Liver (tissue), 9 donors: ENCODE results near the gene KLHL14. TPM values are rescaled to one million over a fixed set of nuclear protein-coding genes. Genes with fewer than 3 reads are reported as not detected.

Experiments used
- DNase-seq: peaks from one replicate; pipeline ENCODE4 v3.0.0-alpha.2; 2017; ENCODE audit warnings: low spot score
- H3K27ac ChIP-seq, 2 donors: one replicate each; pipeline ENCODE4 v1.7.0; 2013; ENCODE audit warnings: inconsistent platforms in 2 of 2, low read length in 2 of 2, control low read depth in 1 of 2, low read depth in 1 of 2, mild to moderate bottlenecking in 1 of 2
- H3K27me3 ChIP-seq, 4 donors: one replicate each; pipeline versions ENCODE4 v1.6.1 to v1.7.0; 2013; ENCODE audit warnings: low read length in 3 of 4, inconsistent platforms in 1 of 4, mild to moderate bottlenecking in 1 of 4, moderate library complexity in 1 of 4; ENCODE audit not compliant: control insufficient read depth in 4 of 4, insufficient read depth in 4 of 4
- H3K36me3 ChIP-seq, 4 donors: one replicate each; pipeline versions ENCODE4 v1.6.1 to v1.7.0; 2013; ENCODE audit warnings: low read length in 3 of 4, mild to moderate bottlenecking in 3 of 4, low read depth in 1 of 4, moderate library complexity in 1 of 4; ENCODE audit not compliant: control insufficient read depth in 4 of 4, insufficient read depth in 3 of 4
- H3K4me1 ChIP-seq, 4 donors: one replicate each; pipeline versions ENCODE4 v1.6.1 to v1.7.0; 2013; ENCODE audit warnings: low read length in 3 of 4, mild to moderate bottlenecking in 3 of 4, moderate library complexity in 1 of 4; ENCODE audit not compliant: control insufficient read depth in 4 of 4, insufficient read depth in 4 of 4
- H3K4me3 ChIP-seq, 3 donors: one replicate each; pipeline versions ENCODE4 v1.6.1 to v1.7.0; 2013; ENCODE audit warnings: low read length in 3 of 3, control low read depth in 1 of 3, low read depth in 1 of 3, mild to moderate bottlenecking in 1 of 3
- H3K9ac ChIP-seq, 2 donors: one replicate each; pipeline ENCODE4 v1.7.0; 2013; ENCODE audit warnings: low read length in 2 of 2, mild to moderate bottlenecking in 2 of 2, moderate library complexity in 2 of 2, control low read depth in 1 of 2, low read depth in 1 of 2
- H3K9me3 ChIP-seq, 4 donors: one replicate each; pipeline versions ENCODE4 v1.6.1 to v1.7.0; 2013; ENCODE audit warnings: low read length in 3 of 4; ENCODE audit not compliant: control insufficient read depth in 4 of 4
- CTCF ChIP-seq: fragments of 150-350 bp; IDR thresholded peaks from 2 replicates; pipeline ENCODE4 v1.5.1; 2017; ENCODE audit warnings: improper control_type of control experiment, low read depth, low read length; ENCODE audit not compliant: missing input control
- EGR1 ChIP-seq, 2 donors: IDR thresholded peaks; 2 replicates each; pipeline ENCODE4 v1.6.1; 2016 to 2018; ENCODE audit warnings: antibody characterized with exemption in 2 of 2, low read depth in 2 of 2
- FOXA1 ChIP-seq: IDR thresholded peaks from 2 replicates; pipeline ENCODE4 v1.6.1; 2016; ENCODE audit warnings: antibody characterized with exemption
- FOXA2 ChIP-seq: IDR thresholded peaks from 2 replicates; pipeline ENCODE4 v1.6.1; 2016; ENCODE audit warnings: antibody characterized with exemption
- HNF4A ChIP-seq, 2 donors: conservative IDR thresholded peaks; 2 replicates each; pipeline ENCODE4 v1.6.1; 2016; ENCODE audit warnings: antibody characterized with exemption in 2 of 2, mild to moderate bottlenecking in 2 of 2
- HNF4G ChIP-seq: IDR thresholded peaks from 2 replicates; pipeline ENCODE4 v1.6.1; 2016; ENCODE audit warnings: antibody characterized with exemption
- JUND ChIP-seq, 2 donors: IDR thresholded peaks; 2 replicates each; pipeline ENCODE4 v1.6.1; 2016; ENCODE audit warnings: antibody characterized with exemption in 2 of 2
- MAX ChIP-seq: IDR thresholded peaks from 2 replicates; pipeline ENCODE4 v1.6.1; 2016; ENCODE audit warnings: antibody characterized with exemption
- NR2F2 ChIP-seq: IDR thresholded peaks from 2 replicates; pipeline ENCODE4 v1.6.1; 2016; ENCODE audit warnings: antibody characterized with exemption
- RAD21 ChIP-seq, 2 donors: IDR thresholded peaks; 2 replicates each; pipeline ENCODE4 v1.6.1; 2016; ENCODE audit warnings: antibody characterized with exemption in 2 of 2, mild to moderate bottlenecking in 2 of 2
- RXRA ChIP-seq, 2 donors: IDR thresholded peaks; 2 replicates each; pipeline ENCODE4 v1.6.1; 2017 to 2018; ENCODE audit warnings: antibody characterized with exemption in 2 of 2, mild to moderate bottlenecking in 1 of 2
- SP1 ChIP-seq: IDR thresholded peaks from 2 replicates; pipeline ENCODE4 v1.6.1; 2018; ENCODE audit warnings: antibody characterized with exemption, mild to moderate bottlenecking
- TAF1 ChIP-seq: conservative IDR thresholded peaks from 2 replicates; pipeline ENCODE4 v1.6.1; 2016; ENCODE audit warnings: antibody characterized with exemption, mild to moderate bottlenecking
- YY1 ChIP-seq: IDR thresholded peaks from 2 replicates; pipeline ENCODE4 v1.6.1; 2016; ENCODE audit warnings: antibody characterized with exemption, mild to moderate bottlenecking
- ZBTB33 ChIP-seq: IDR thresholded peaks from 2 replicates; pipeline ENCODE4 v1.6.1; 2016; ENCODE audit warnings: antibody characterized with exemption
- WGBS: extraction: QIAGEN DNeasy Blood & Tissue Kit; methylation state at CpG from one replicate; pipeline ENCODE4 v1.1.7; 2013; 5-methylcytosine and 5-hydroxymethylcytosine counted together
- polyA plus RNA-seq, 2 donors: library from polyadenylated mRNA; stranded (reverse) in 1 of 2; unstranded in 1 of 2; fragments of 200-250 nt in 1 of 2; fragments of >200 nt in 1 of 2; fragmentation: Nextera tagmentation in 1 of 2; extraction: Ambion mirVana in 1 of 2; gene quantifications; one replicate each; pipeline versions ENCODE4 v1.2.1 to v1.2.3, GENCODE V29; 2013 to 2015
- total RNA-seq, 2 donors: library from RNA; depleted of rRNA; stranded (reverse); fragments of >200 nt; gene quantifications; one replicate each; pipeline ENCODE4 v1.2.3, GENCODE V29; 2014
- TF ChIP-seq, protein P1 (sequence below): IDR thresholded peaks from 2 replicates; pipeline ENCODE4 v1.6.1; 2016; ENCODE audit warnings: antibody characterized with exemption
- TF ChIP-seq, protein P2 (sequence below): IDR thresholded peaks from 2 replicates; pipeline ENCODE4 v1.6.1; 2016; ENCODE audit warnings: antibody characterized with exemption, mild to moderate bottlenecking
- donor health status: healthy.
- donor health status: healthy.
- donor health status: healthy.
- donor health status: healthy.
- donor health status: healthy.

The KLHL14 gene
- total and polyA plus RNA-seq, 4 donors, result 0.02 to 1.1 (median 0.15) TPM

DNA sequence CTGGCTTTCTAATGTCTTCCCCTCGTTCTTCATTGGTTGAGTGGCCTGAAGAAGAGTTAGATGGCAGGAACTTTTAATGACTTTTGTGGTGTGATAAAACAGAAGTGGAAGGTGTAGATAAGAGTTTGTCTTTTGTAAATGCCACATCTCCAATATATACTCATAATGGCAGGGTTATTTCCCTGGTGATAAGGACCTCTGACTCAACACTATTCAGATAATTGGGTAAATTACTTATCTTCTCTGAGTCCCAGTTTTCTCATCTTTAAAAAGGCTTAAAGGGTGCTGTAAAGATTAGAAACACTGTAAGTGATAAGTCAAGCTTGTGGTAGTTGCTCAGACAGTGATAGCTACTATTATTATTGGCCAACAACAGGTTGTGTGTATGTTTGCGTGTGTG, 9.5 kb downstream of the KLHL14 start:
- DNase-seq, result no peak
- Histone ChIP-seq H3K4me3 (no peak overlapping the region), H3K27ac (no peak overlapping the region), H3K4me1 (no peaks in the 10 kb centered on the region), H3K9ac (no peak overlapping the region), H3K36me3 (no peaks in the 10 kb centered on the region), H3K9me3 (no peaks in the 10 kb centered on the region), H3K27me3 (peaks cover 0 to 11% (median 0%) of the 10 kb centered on the region in 4 donors)
- 71% methylated on average over 2 of the region's 2 CpGs for WGBS
- TF ChIP-seq EGR1 (IDR thresholded peaks at IDR 0.05; ENCODE audit: low read depth in 2 of 2), result no peak
- no peak for TF ChIP-seq YY1
- no peak for TF ChIP-seq JUND (IDR thresholded peaks at IDR 0.05)
- no peak for TF ChIP-seq RAD21 (IDR thresholded peaks at IDR 0.05)
- no peak for TF ChIP-seq ZBTB33
- no peak for TF ChIP-seq SP1
- TF ChIP-seq FOXA1, result no peak
- TF ChIP-seq HNF4G, result no peak
- no peak for TF ChIP-seq HNF4A (conservative IDR thresholded peaks at IDR 0.05)
- no peak for TF ChIP-seq CTCF
- TF ChIP-seq RXRA (IDR thresholded peaks at IDR 0.05), result no peak
- no peak for TF ChIP-seq MAX

DNA sequence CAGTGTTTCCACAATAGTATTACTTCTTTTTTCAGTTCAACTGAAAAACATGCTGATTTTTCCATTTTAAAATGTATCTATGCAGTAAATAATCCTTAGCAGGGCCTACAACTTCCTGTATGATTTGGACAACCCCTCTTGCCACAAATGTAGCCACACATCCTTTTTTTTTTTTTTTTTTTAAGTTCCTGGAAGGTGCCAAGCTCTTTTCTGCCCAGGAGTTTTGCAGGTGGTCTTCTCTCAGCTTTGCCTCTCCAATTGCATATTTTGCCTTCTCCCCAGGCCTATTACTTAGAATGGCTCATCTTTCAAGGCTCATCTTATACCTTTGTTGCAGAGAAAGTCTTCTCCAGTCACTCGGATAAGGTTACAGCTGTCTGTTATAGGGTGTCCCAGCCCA, 11.6 kb downstream of the KLHL14 start:
- H3K9ac ChIP-seq, result no peak overlapping the region
- no peaks in the 10 kb centered on the region for H3K4me1 ChIP-seq
- no peaks in the 10 kb centered on the region for H3K36me3 ChIP-seq
- 91% methylated on average over 1 of the region's 1 CpG for WGBS
- H3K9me3 ChIP-seq, result peaks cover 0 to 4% (median 0%) of the 10 kb centered on the region in 4 donors
- DNase-seq, result no peak
- TF ChIP-seq FOXA2 (no peak), FOXA1 (no peak), CTCF (no peak), JUND (IDR thresholded peaks at IDR 0.05) (no peak), MAX (no peak), HNF4A (conservative IDR thresholded peaks at IDR 0.05) (no peak), YY1 (no peak), NR2F2 (no peak), RAD21 (IDR thresholded peaks at IDR 0.05) (no peak), SP1 (no peak), TAF1 (no peak), RXRA (IDR thresholded peaks at IDR 0.05) (no peak), ZBTB33 (no peak)
- TF ChIP-seq, protein P1, sequence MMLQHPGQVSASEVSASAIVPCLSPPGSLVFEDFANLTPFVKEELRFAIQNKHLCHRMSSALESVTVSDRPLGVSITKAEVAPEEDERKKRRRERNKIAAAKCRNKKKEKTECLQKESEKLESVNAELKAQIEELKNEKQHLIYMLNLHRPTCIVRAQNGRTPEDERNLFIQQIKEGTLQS, result no peak
- TF ChIP-seq, protein P2, sequence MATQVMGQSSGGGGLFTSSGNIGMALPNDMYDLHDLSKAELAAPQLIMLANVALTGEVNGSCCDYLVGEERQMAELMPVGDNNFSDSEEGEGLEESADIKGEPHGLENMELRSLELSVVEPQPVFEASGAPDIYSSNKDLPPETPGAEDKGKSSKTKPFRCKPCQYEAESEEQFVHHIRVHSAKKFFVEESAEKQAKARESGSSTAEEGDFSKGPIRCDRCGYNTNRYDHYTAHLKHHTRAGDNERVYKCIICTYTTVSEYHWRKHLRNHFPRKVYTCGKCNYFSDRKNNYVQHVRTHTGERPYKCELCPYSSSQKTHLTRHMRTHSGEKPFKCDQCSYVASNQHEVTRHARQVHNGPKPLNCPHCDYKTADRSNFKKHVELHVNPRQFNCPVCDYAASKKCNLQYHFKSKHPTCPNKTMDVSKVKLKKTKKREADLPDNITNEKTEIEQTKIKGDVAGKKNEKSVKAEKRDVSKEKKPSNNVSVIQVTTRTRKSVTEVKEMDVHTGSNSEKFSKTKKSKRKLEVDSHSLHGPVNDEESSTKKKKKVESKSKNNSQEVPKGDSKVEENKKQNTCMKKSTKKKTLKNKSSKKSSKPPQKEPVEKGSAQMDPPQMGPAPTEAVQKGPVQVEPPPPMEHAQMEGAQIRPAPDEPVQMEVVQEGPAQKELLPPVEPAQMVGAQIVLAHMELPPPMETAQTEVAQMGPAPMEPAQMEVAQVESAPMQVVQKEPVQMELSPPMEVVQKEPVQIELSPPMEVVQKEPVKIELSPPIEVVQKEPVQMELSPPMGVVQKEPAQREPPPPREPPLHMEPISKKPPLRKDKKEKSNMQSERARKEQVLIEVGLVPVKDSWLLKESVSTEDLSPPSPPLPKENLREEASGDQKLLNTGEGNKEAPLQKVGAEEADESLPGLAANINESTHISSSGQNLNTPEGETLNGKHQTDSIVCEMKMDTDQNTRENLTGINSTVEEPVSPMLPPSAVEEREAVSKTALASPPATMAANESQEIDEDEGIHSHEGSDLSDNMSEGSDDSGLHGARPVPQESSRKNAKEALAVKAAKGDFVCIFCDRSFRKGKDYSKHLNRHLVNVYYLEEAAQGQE, result no peak
- H3K4me3 ChIP-seq, result no peak overlapping the region
- no peak overlapping the region for H3K27ac ChIP-seq
- peaks cover 0 to 4% (median 0%) of the 10 kb centered on the region in 4 donors for H3K27me3 ChIP-seq
